Stimulated activated CD4-positive, alpha-beta T cell treated with anti-CD3 and anti-CD28 coated beads, Interleukin-2, amount 100 ng/mL, for 4 hours (primary cell): ENCODE data around the gene MRPL33.

Experiments
- DNase-seq: peaks from one replicate; pipeline ENCODE4 v3.0.0-alpha.2; 2020; ENCODE audit warnings: low read depth

MRPL33 gene

DNA sequence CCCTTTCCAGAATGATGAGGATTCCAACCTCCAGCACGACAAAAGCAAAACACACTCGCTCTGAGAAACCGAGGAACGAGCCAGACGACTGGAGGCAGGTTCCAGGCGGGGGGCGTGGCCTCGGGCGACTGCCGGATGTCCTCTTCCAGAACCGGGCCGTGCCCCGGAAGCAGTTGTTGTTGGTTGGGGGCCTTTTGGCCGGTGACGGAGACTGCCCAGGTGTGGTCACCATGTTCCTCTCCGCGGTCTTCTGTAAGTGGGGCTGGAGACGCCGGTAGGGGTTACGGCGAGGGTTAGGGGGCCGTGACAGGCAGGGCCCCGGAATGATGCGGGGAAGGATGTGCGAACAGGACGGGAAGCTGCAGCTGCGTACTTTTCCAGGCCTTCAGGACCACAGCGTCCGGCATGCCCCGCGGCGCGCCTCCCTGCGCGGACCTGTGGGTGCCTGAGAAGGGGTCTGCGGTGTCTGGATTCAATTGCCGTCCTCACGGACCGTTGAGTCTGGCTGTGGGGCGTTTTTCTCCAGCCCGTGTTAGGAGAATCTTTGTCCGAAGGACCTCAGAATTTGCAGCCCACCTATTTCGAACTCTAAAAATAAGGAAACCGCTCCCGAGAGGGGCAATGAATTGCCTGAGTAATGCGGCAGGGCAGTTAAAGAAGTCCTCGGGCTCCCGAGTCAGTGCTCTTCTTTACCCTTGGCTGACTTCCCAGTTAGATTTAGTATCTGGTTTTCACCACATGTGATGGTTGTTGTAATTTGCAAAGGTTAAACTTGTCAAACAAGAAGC, at the start of gene MRPL33:
Gene MRPL33, plus strand, starts transcription at position 172 of the 788 bp plus-strand sequence. Its CDS starts 59 bp downstream, at position 231.
- peak; percentile 88 for DNase-seq

DNA sequence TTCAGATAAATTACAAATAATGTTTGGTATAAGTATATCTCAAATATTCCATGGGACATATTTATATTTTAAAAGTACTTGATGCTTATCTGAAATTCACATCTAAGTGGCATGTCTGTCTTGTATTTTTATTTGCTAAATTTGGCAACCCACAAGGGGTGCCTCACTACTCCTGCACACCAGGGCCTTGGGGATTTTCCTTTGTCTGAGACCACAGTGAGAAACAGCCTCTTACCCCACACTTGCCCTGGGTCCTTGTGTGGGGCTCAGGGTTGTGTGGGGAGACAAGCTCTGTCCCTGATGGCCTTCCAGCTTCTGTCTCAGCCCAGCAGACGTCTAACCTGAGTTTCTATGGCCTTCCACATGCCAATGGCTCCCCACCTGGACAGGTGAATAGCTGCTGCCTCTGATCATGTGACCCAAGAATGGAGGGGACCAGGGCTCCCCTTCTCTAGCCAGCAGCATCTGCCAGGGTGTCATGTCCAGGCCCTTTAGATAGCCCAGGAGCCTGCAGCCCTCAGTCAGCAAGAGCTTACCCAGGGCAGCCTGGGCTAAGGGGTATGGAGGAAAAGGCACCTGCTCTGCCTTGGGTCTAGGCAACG, 49.5 kb upstream of the MRPL33 start:
- no peak for DNase-seq

DNA sequence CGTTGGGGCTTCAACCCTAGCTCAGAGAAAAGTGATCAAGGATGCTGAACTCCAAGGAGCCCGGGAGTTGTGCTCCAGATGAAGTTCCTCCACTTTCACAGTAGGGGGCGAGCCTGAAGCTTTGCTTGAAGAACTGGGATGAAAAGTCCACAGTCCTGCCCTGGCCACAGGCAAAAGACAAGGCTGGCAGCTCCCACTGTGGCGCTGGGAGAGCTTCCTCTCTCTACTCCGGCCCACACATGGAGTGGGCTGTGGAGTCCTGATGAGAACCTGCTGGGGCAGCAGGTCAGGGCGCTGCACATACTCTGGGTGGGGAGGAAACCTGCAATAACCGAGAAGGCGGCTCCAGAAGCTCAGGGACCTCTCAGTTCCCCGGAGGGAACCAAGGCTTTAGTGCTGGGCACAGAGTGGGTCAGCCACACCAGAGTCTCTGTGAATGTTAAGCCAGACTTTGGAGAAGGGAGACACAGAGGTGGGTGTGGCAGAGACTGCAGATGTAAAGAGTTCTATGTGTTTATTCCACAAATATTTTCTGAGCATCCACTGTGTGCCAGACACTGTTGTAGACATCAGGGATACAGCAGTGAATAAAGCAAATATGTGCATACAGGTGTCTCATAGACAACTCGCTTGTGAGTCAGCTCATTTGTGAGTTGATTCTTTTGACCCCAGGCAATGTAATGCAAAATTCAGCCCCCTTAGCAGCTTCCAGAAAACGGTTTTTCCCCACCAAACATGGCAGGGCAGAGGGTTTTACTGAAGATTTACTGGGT, 48.0 kb upstream of the MRPL33 start:
- no peak for DNase-seq

DNA sequence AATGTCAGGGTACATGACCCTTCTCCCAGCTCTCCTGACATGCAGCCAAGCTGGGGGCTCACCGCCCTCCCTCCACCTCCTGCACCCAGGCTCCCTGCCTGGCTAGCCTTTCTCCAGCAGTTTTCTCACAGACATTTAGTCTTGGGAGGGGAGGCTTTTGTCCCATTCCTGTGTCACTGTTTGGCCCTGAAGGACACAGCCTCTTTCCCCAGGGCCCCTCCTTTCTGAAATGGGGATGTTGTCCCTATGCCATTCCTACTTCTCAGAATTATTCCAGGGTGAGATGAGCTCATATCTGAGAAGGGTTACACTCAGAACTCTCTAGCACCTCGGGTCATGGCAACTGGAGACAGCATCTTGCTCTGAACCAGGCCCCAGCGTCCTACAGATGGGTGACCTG, 47.3 kb upstream of the MRPL33 start:
- no peak for DNase-seq

DNA sequence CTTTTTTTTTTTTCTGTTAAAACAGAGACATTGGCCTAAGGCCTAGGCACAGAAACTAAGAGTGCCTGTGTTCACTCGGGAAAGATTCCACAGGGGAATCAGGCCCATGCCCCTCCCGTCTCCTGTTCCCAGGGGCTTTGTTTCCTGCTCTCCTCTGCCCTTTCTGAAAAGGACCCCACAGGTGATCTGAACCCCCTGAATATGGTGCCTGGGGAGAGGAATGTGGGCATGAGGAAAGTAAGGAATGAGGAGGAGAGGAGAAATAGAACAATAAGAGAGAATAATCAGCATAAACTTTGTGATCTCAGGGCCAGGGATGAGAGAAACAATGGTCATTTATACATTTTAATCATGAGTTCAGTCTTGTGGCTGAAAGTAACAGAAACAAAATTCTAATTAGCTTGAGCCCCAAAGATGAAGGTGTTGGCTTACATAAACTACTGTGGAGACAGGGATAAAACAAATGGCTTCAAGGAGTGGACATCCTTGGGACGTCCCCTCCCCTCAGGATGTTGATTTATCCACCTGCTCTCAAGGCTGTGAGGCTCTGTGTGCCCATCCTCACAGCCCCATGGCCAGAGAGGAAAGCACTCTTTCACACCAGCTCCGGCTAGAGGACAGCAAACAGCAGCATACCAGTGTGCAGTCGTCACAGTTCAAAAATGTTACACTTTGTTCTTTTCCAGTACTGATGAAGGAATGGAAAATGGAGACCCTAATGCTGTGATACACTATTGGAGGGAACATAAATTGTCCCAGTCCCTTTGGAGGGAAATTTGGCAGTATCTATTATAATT, 46.4 kb upstream of the MRPL33 start:
- DNase-seq: no peak

DNA sequence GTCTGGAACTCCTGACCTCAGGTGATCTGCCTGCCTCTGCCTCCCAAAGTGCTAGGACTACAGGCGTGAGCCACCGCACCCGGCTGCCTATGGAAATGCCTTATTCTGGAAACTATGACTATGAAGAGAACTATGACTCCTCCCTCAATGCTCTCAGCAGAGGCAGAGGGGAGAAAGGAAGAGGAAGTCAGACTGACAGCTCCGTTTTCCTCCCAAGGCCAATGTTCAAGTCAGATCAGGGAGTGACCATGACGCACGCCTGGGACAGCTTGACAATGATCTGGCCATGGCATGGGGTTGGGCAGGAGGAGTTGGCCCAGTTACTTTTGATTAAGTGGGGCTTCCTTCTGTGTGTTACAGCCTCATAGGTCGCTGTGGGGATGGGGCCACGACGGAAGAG, 44.3 kb upstream of the MRPL33 start:
- DNase-seq: no peak

DNA sequence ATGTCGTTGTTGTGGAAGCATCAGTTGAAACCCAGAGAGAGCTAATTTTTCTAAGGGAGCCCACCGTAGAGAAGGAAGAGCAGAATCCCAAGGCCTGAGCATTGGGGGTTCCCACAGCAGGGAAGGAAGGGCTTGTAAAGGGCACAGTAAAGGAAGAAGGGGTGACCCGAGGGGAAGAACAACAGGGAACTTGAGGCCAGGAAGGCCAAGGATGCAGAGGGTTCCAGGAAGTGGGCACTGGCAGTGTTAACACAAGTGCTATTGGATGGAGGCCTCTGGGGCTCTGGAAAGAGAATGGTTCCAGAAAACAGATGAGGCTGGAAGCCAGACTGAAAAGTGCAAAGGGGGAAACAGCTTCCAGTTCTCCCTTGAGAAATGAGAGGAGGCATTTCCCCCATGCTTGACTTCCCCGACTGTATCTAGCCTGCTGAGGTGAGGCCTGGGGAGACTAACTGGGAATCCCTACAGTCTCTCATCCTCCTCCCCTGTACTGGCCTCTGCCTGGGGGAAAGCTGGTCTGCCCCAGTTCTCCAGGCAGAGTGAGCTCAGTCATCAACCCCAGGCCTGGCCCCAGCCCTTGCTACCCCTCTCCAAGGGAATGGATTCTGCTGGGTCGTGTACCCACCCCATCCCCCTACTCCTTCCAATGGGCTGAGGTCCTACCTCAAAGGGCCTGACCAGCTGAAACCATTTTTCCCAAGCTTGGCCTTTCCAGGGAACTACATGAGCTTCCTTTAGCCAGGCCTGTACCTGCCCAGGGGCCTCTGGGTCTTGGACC, 43.2 kb upstream of the MRPL33 start:
- no peak for DNase-seq

DNA sequence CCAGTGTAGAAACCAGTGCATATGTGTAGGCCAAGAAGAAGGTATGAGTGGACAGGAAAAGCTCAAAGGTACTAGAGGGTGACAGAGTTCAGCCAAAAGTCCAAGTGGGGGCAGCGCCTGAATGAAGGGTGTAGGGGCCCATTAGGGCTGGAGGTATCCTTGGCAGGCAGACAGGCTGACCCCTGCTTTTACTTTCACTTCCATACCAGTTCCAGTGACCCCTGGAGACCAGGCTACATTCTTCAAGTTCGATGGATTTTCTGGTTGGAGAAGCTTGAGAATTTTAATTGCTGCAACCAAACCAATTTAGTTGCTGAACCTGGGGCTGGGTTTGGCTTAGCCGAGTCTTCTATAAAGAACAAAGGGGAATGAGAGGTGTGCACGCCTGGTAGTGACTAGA, 42.3 kb upstream of the MRPL33 start:
- no peak for DNase-seq

DNA sequence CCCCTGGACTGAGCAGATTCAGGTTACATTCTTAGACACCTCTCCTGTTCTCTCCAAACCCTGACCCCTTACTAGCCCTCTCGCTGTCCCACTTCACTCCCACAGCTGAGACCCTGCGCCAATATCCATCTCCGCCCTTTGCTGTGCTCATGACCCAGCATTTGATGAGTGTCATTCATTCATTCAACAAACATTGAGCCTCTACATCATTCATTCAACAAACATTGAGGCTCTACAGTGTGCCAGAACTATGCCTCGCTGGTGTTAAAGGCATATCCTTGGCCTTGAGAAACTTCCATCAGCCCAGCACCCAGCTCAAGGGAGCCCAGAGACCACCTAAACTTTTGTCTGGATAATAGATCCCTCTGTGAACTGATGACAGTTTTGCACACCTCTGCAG, 41.9 kb upstream of the MRPL33 start:
- no peak for DNase-seq

DNA sequence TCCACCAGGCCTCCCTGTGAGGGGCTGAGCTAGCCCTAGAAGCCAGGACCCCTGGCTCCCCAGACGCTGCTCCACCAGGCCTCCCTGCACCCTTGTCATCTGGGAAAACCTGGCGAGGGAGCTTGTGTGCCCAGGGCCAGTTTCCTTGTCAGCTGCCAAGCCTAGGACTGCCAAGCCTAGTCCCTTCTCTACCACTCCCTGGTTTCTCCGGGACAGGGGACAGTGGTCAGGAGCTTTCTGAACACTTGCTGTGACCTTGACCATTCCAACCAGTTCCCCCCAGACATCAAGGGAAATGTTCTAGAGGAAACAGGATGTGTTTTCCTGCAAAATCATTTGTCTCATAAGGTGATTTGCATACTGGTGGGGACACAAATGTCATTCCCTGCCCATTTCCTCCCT, 41.3 kb upstream of the MRPL33 start:
- DNase-seq: no peak

DNA sequence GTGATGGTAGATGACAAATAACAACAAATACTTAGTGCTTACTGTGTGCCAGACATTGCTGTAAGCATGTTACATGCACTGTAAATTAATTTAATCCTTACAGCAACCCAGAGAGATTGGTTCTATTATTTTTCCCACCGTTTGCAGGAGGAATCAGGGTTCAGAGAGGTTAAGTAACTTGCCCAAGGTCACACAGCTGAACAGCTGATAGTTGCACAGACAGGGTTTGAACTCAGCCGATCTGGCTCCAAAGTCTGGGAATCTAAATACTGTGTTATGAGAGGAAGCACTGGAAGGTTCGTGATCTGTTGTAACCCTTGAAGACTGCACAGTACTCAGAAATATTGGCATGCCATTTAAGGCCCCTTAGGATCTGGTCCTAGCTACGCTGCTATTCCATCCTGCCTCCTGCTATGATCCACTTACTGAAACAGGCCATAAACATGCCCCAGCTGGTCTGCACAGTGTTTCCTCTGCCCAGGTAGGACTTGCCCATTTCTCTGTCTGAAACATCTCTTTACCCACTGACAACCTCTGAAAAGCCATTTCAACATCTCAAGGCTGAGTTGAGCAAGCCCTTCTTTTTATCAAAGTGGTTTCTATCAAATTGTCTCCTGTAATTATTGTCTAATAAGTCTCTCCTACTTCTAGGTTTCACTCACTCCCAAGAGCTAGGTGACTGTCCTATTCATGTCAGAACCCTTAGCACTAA, 40.4 kb upstream of the MRPL33 start:
- DNase-seq: no peak

DNA sequence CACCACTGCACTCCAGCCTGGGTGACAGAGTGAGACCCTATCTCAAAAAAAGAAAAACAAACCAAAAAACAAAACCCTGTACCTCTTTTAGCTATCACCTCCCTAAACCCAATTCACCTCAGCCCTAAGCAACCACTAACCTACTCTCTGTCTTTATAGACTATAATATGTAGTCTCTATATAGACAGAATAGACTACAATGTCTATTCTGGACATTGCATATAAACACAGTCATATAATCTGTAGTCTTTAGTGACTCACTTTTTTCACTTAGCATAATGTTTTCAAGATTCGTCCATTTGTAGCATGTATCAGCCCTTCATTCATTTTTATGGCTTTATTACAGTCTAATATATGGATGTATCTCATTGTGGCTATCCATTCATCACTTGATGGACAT, 37.2 kb upstream of the MRPL33 start:
- DNase-seq: no peak

DNA sequence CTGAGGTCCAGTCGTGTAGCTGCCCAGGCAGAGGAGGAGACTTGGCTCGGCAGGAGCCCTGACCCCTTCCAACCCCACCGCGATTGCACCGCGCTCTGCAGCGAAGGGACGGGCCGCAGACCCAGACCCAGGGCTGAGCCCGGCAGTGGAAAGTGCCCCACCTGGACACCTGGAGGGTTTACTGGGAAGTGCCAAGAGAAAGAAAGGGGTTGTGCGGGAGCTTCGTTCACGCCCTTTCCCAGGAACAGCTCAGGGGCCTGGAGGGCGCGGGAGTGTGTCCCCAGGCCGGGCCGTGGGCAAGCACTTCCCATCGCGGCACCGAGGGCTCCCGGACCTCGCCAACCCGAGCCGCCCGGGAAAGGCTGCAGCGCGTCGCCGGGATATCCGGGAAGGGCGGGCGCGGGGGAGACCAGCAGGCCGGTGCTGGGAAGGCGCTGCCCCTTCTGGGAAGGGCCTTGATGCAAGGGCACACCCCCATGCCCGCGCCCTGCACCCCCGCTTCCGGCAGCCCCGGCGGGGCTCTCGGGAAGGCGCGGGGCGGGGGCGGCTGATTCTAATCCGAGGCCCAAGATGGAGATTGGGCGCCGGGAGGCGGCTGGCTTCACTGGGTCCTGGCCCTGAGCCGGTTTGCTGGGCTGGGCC, 36.1 kb upstream of the MRPL33 start:
- peak; percentile 77 for DNase-seq

DNA sequence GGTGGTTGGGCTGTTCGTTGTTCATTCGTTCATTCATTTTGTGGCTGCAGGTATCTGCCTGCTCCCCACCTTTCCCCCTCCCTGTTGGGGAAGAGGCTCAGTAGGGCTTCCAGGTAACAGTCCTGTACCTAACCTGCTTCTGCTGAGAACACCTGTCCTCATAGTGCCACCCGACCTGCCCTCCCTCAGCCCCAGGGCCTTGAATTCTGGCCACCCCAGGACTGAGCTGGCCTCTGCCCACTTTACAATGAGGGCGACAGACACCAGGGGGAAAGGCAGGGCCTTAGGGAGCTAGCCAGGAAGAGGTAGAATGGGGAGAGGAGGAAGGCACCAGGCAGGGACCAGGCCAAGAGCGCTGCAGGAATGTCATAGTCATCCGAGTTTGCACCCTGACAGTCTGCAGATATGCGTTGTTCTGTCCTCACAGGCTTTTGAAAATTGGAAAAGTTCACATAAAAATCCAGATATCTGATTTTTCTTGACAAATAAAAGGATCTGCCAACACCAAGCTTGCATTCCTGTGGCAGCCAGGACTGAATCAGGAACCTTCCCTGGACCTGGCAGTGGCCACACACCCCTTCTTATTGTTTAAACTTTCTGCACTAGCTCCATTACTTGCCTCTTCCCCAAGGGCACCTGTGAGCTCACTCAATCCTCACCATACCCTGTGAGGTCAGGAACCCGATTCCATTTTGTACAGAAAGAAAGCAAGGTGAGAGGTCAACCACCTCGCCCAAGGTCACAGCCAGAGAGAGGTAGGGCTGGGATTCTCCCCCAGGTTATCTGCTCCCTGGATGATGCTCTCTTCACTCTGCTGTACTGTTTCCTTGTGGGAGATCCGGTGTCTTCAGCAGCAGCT, 35.3 kb upstream of the MRPL33 start:
- DNase-seq: no peak

DNA sequence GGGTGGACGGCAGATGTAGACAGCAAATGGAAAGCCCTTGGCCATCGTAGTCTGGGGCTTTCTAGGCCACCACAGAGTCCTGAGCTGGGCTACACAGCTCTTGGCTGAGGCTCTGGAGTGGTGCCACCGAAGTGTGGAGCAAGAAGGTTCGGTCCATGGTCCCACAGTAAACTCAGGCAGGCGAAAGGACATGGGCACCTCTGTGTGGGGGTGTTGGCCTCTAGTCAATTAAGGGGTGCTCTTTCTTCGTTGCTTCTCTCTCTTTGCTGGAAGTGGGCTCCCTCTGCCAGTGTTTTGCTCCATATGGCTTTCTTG, 34.7 kb upstream of the MRPL33 start:
- no peak for DNase-seq

DNA sequence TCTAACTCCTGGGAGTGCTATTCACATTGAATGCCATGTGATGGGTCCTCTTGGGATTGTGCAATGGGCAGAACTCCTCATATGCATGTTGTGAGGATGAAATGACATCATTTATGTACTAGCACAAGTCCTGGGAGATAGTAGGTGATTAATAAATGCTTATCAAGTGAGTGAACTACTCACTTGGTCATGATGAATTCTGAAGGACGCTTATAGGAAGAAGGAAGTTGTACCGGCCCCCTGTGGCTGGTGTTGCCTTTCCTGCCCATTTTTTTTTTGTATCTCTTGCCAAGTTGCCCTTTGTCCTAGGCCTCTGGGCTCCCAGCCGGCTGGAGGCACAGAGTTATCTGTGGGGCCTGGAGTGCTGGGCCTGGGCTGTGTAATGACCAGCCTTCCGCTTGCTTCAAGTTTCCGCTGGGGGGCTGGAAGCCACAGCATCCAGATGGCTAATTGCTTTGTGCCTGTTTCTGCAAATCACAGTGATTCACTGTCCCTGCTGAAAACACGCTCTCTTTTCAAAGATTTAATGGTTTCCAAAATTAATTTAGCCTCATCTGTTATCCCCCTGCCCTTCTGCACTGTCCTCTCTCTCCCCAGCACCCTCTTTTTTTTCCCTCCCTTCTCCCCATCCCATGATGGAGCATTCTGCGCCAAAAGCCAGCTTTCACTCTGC, 33.7 kb upstream of the MRPL33 start:
- DNase-seq: no peak

DNA sequence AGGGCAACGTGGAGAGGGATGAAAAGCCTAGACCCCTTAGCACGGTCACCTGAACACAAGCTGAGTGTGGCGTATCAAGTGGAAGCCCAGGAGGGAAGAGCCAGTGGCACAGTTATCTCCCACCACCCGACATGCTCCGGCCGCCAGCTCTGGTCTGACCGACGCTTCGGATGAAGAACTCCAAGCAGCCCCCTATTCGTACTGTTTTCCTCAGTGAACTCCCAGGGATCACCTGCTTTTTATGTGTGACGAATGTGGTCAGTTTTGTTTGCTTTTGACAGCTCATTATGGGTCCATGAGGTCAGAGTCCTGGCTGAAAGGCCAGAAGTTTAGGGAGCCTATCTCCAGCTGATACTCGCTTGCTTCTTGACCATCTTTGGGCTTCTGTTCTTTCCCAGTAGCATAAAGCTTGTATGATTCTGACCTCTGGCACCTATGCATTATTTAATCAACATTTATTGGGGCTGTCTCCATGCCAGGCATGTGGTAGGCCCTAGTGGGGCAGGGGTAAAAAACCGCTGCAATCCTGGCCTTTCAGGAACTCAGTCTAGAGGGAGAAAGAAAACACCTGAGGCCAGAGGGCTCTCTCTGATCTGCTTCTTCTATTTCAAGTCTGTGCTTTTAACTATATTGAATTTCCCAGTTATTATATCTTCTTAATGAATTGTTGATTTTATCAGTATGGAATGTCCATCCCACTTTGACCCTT, 33.0 kb upstream of the MRPL33 start:
- DNase-seq: no peak

DNA sequence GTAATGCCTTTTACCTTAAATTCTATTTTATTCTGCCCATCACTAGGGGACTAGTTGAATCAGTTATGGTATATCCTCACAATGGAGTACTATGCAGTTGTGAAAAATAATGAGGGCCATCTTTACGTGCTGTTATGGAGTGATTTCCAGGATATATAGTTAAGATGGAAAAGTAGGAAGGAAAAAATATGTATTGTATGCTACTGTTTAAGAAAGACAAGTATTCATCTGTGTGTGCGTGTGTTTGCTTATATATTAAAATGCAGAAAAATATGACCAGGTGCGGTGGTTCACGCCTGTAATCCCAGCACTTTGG, 32.5 kb upstream of the MRPL33 start:
- DNase-seq: no peak

DNA sequence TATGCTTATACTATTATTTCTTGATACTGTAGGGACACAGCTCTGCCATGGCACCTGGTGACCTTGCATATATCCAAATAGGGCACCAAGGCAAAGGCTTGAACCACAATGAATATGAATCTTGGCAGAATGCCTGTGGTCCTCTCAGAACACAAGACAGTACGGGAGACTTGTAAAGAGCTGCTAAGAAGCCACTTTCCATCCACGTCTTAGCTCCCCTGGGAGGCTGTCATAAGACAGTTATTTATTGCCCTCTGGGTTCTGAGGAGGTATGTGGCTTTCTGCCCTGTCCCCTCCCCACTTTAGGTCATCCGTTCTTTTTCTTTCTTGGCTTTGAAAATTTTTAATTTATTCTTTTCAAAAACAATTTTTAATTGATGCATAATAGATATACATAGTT, 29.8 kb upstream of the MRPL33 start:
- no peak for DNase-seq
